ENCODE results near the gene DSPP. TPM values are rescaled to one million over a fixed set of nuclear protein-coding genes. Genes with fewer than 3 reads are reported as not detected.

The DSPP gene
- total RNA-seq, 1 donor from 2014 or later, result not detected

DNA sequence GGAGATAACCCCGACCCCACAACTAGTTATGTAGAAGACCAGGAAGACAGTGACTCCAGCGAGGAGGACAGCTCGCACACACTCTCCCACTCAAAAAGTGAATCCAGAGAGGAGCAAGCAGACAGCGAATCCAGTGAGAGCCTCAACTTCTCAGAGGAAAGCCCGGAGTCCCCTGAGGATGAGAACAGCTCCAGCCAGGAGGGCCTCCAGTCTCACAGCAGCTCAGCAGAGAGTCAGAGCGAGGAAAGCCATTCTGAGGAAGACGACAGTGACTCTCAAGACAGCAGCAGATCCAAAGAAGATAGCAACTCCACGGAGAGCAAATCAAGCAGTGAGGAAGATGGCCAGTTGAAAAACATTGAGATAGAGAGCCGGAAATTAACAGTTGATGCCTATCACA is 54.5 kb downstream of the DSPP start:
- Mint-ChIP-seq H3K4me1 (ENCODE audit: unreplicated experiment) (peaks cover 10% of the 10 kb centered on the region), H3K36me3 (no peaks in the 10 kb centered on the region), H3K9me3 (no peaks in the 10 kb centered on the region), H3K27ac (no peak overlapping the region), H3K27me3 (no peaks in the 10 kb centered on the region), H3K4me3 (no peak overlapping the region)
- no peak for DNase-seq (ENCODE audit: extremely low spot score, unreplicated experiment)
- TF ChIP-seq, protein P1, sequence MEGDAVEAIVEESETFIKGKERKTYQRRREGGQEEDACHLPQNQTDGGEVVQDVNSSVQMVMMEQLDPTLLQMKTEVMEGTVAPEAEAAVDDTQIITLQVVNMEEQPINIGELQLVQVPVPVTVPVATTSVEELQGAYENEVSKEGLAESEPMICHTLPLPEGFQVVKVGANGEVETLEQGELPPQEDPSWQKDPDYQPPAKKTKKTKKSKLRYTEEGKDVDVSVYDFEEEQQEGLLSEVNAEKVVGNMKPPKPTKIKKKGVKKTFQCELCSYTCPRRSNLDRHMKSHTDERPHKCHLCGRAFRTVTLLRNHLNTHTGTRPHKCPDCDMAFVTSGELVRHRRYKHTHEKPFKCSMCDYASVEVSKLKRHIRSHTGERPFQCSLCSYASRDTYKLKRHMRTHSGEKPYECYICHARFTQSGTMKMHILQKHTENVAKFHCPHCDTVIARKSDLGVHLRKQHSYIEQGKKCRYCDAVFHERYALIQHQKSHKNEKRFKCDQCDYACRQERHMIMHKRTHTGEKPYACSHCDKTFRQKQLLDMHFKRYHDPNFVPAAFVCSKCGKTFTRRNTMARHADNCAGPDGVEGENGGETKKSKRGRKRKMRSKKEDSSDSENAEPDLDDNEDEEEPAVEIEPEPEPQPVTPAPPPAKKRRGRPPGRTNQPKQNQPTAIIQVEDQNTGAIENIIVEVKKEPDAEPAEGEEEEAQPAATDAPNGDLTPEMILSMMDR (conservative IDR thresholded peaks at IDR 0.05), result no peak

Other genes with a start within 250 kb of the DSPP start
- 19.2 and 23.9 TPM in 2 replicates for gene HSD17B11, start 217.3 kb upstream of the DSPP start, total RNA-seq (ENCODE audit: low replicate concordance)
- gene NUDT9, start 186.0 kb upstream of the DSPP start, total RNA-seq (ENCODE audit: low replicate concordance), result 26.5 and 27.5 TPM in 2 replicates
- gene SPARCL1, start 79.2 kb upstream of the DSPP start, total RNA-seq (ENCODE audit: low replicate concordance), result 0.38 and 11.2 TPM in 2 replicates
- gene DMP1, start 41.8 kb downstream of the DSPP start, total RNA-seq (ENCODE audit: low replicate concordance), result 0.12 TPM in 1 of 2 replicates, not detected in the other
- not detected in 2 replicates for gene IBSP, start 191.0 kb downstream of the DSPP start, total RNA-seq (ENCODE audit: low replicate concordance)
- gene MEPE, start 224.4 kb downstream of the DSPP start, total RNA-seq (ENCODE audit: low replicate concordance), result not detected in 2 replicates

All from type B pancreatic cell (in vitro differentiated cells).